Measurements from ENCODE around the gene SSBP3.

The SSBP3 gene

GRCh38 chr1:54305906-54306514, 100.2 kb downstream of the SSBP3 start:
- DNase-seq (ENCODE audit: low read depth in 3 of 3) = no peak

GRCh38 chr1:54304518-54304917, 101.7 kb downstream of the SSBP3 start:
- DNase-seq (ENCODE audit: low read depth in 3 of 3) = no peak

- DNase-seq (ENCODE audit: low read depth in 3 of 3) = no peak
These were observed 103.0 kb downstream of the SSBP3 start for GRCh38 chr1:54302951-54303843.

GRCh38 chr1:54302549-54302948, 103.6 kb downstream of the SSBP3 start:
- DNase-seq (ENCODE audit: low read depth in 3 of 3) = no peak

- DNase-seq (ENCODE audit: low read depth in 3 of 3) = no peak
These were observed 104.7 kb downstream of the SSBP3 start for GRCh38 chr1:54301497-54301896.

- DNase-seq (ENCODE audit: low read depth in 3 of 3) = no peak
These were observed 105.8 kb downstream of the SSBP3 start for GRCh38 chr1:54300401-54300800.

GRCh38 chr1:54299037-54299436, 107.2 kb downstream of the SSBP3 start:
- no peak for DNase-seq (ENCODE audit: low read depth in 3 of 3)

GRCh38 chr1:54298284-54299033, 107.7 kb downstream of the SSBP3 start:
- no peak for DNase-seq (ENCODE audit: low read depth in 3 of 3)

GRCh38 chr1:54297596-54298283, 108.5 kb downstream of the SSBP3 start:
- DNase-seq (ENCODE audit: low read depth in 3 of 3) = no peak

GRCh38 chr1:54296666-54297065, 109.5 kb downstream of the SSBP3 start:
- no peak for DNase-seq (ENCODE audit: low read depth in 3 of 3)

- no peak for DNase-seq (ENCODE audit: low read depth in 3 of 3)
These were observed 111.3 kb downstream of the SSBP3 start for GRCh38 chr1:54294887-54295286.

- DNase-seq (ENCODE audit: low read depth in 3 of 3) = no peak
These were observed 113.9 kb downstream of the SSBP3 start for GRCh38 chr1:54292002-54292911.

GRCh38 chr1:54291276-54292001, 114.8 kb downstream of the SSBP3 start:
- DNase-seq (ENCODE audit: low read depth in 3 of 3) = no peak

- DNase-seq (ENCODE audit: low read depth in 3 of 3) = no peak
These were observed 115.5 kb downstream of the SSBP3 start for GRCh38 chr1:54290506-54291184.

- DNase-seq (ENCODE audit: low read depth in 3 of 3) = no peak
These were observed 116.4 kb downstream of the SSBP3 start for GRCh38 chr1:54289712-54290233.

GRCh38 chr1:54287801-54288211, 118.4 kb downstream of the SSBP3 start:
- DNase-seq (ENCODE audit: low read depth in 3 of 3) = no peak

GRCh38 chr1:54287176-54287650, 119.0 kb downstream of the SSBP3 start:
- peak; percentile 22 to 70 (median 31) for DNase-seq (ENCODE audit: low read depth in 3 of 3)

GRCh38 chr1:54285815-54286345, 120.3 kb downstream of the SSBP3 start:
- no peak for DNase-seq (ENCODE audit: low read depth in 3 of 3)

Measured in stimulated activated CD4-positive, alpha-beta T cell treated with anti-CD3 and anti-CD28 coated beads, TNF-alpha, amount 100 ng/mL, for 24 hours (primary cell).